Lower leg skin (tissue), 4 donors: ENCODE results near the gene PRRX1. TPM values are rescaled to one million over a fixed set of nuclear protein-coding genes. Genes with fewer than 3 reads are reported as not detected.

ENCODE experiments used
- DNase-seq, 2 donors: peaks; one replicate each; pipeline ENCODE4 v3.0.0-alpha.2; 2019; ENCODE audit warnings: low spot score in 2 of 2
- H3K4me3 ChIP-seq: fragments of 200-600 bp; sonication (generic); 2 replicates; pipeline ENCODE4 v1.5.1; 2017; ENCODE audit warnings: mild to moderate bottlenecking, low read depth; ENCODE audit not compliant: poor library complexity, severe bottlenecking
- CTCF ChIP-seq, 3 donors: fragments of 450-650 bp; IDR thresholded peaks; one replicate each; pipeline ENCODE4 v1.5.1; 2016; ENCODE audit warnings: antibody characterized with exemption in 3 of 3, mild to moderate bottlenecking in 3 of 3, moderate library complexity in 2 of 3
- POLR2A ChIP-seq, 2 donors: fragments of 450-650 bp; IDR thresholded peaks; one replicate each; pipeline ENCODE4 v1.6.1; 2016 to 2017; ENCODE audit warnings: antibody characterized with exemption in 2 of 2, mild to moderate bottlenecking in 1 of 2, moderate library complexity in 1 of 2
- WGBS, 2 donors: methylation state at CpG; one replicate each; pipeline ENCODE4 v1.1.5; 2018; 5-methylcytosine and 5-hydroxymethylcytosine counted together
- intact Hi-C: fragments of 100-400 bp; cut with DNase I; formaldehyde crosslinking; loops from one replicate; pipeline ENCODE4 v1.15.0; 2023; ENCODE audit warnings: low total_unique reads
- total RNA-seq, 4 donors: library from RNA; depleted of rRNA; stranded (reverse); fragments of >200 nt; gene quantifications; one replicate each; pipeline ENCODE4 v1.1.0, GENCODE V29; 2016

The PRRX1 gene
- total RNA-seq, 4 donors from 2014 or later = 7.5 to 32.7 (median 19.8) TPM

DNA sequence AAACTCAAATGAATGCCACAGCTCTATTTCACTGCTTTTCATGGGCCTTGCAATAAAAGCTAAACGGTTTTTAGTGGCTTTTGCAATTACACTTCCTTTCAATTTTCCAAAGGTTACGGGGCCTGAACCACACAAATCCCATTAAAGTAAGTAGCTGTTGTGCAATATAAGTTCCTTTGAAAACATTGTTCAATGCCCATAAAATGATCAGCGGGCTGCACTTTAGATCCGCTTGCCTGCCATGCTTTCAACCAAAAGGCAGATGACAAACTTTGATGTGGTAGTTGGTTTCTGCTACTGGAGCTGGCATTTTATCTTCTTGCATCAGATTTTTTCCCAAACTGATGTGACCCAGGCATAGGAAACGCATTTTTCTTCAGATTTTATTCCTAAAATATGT is 50.2 kb downstream of the PRRX1 start:
- TF ChIP-seq POLR2A (IDR thresholded peaks at IDR 0.05) (no peak), CTCF (IDR thresholded peaks at IDR 0.05) (no peak)
- peak overlapping the region; percentile 5 for H3K4me3 ChIP-seq
- WGBS, 2 donors = 75 to 77% methylated on average over 5 of the region's 5 CpGs
- no peak for DNase-seq
- intact Hi-C loops = loop anchor here (2.0 kb wide), 1 partner anchor 55 kb away; no protein-coding TSS in a partner anchor

GRCh38 chr1:170714938-170715337 is 51.0 kb downstream of the PRRX1 start:
- no peak overlapping the region for H3K4me3 ChIP-seq
- 33 to 84% methylated on average over 1 of the region's 1 CpG for WGBS, 2 donors
- TF ChIP-seq POLR2A (IDR thresholded peaks at IDR 0.05) = no peak
- TF ChIP-seq CTCF (IDR thresholded peaks at IDR 0.05) = no peak
- DNase-seq = no peak
- intact Hi-C loops = loop anchor here (2.0 kb wide), 1 partner anchor 56 kb away; no protein-coding TSS in a partner anchor

DNA sequence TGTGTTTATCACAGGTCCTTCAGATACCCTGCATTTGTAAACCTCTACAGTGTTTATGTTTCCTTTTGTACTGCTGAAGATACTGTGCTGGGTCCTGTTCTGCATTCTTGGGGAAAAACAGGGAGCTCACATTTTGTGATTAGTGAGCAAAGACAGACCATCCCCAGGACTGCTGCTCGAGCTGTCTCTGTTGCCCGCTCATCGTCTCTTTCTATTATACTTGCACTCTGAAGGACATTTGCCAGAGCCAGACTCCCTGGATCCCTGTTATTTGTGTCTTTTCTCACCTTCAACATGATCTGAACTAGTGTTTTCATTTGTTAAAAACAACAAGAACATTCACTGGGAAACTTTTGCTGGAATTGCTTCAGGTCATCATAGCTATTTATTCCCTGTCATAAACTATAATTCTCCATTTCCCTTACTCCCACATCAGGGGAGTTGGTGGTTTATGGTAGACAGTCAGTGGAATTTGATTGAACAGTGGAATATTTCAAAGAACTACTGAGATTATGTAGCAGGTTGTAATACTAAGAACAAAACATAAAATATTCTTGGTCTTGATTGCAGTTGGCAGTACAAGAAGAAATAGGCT is 53.0 kb downstream of the PRRX1 start:
- intact Hi-C loops = no loop called here
- no peak for TF ChIP-seq POLR2A (IDR thresholded peaks at IDR 0.05)
- no peak for TF ChIP-seq CTCF (IDR thresholded peaks at IDR 0.05)
- no peak for DNase-seq
- WGBS, 2 donors = 66 to 81% methylated on average over 3 of the region's 3 CpGs
- H3K4me3 ChIP-seq = no peak overlapping the region

DNA sequence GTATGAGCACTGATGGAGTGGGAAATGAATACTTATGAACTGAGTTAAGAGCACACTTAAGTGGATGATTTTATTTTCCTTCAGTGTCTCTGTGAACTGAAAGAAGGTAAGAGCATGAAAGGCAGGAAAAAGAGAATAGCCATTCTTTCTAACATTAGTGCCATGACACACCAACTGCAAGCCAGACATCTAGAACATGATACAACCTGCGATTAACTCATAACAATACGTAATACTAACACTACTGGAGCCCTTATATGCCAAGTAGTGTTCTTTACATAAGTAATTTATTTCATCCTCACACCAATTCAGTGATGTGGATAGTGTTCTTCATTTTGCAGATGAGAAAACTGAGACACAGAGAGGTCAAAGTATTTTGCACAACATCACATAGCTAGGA is 56.7 kb downstream of the PRRX1 start:
- WGBS, 2 donors = 50 to 62% methylated on average over 2 of the region's 2 CpGs
- TF ChIP-seq CTCF (IDR thresholded peaks at IDR 0.05) (no peak), POLR2A (IDR thresholded peaks at IDR 0.05) (no peak)
- no peak overlapping the region for H3K4me3 ChIP-seq
- no peak for DNase-seq
- intact Hi-C loops = no loop called here

DNA sequence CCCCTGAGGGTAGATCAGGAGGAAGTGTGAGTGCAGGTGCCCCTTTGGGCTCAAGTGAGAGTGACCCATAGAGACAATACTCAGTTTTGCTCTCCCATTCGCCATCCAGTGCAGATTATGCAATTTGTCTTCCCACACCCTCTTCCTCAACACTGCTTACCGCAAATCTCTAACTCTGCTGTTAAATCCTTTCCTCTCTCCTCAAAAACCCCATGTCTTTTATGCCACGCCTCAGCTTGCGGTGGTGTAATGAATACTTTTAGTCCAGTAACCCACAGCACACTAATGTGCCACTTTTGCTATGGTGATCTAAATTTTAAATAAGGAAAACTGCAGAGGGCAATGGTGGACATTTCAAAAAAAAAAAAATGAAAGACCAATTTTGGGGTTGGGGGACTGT is 57.7 kb downstream of the PRRX1 start:
- WGBS, 2 donors = 91 to 93% methylated on average over 4 of the region's 4 CpGs
- H3K4me3 ChIP-seq = no peak overlapping the region
- intact Hi-C loops = no loop called here
- TF ChIP-seq POLR2A (IDR thresholded peaks at IDR 0.05) (no peak), CTCF (IDR thresholded peaks at IDR 0.05) (no peak)
- DNase-seq = no peak

DNA sequence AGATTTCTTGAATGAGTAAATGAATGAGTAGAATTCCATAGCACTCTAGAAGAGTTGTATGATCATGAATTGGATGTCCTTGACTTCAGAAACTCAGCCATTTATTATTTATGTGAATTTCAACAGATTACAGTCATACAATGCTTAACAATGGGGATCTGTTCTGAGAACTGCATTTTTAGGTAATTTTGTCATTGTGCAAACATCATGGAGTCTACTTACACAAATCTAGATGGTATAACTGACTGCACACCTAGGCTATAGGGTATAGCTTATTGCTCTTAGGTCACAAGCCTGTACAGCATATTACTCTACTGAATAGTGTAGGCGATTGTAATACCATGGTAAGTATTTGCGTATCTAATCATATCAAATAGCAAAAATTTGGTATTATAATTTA is 59.6 kb downstream of the PRRX1 start:
- TF ChIP-seq POLR2A (IDR thresholded peaks at IDR 0.05) (no peak), CTCF (IDR thresholded peaks at IDR 0.05) (no peak)
- 97% methylated on average over 2 of the region's 2 CpGs for WGBS, 2 donors
- no peak overlapping the region for H3K4me3 ChIP-seq
- no peak for DNase-seq
- intact Hi-C loops = no loop called here
